ENCODE results near the gene MEX3A. TPM values are rescaled to one million over a fixed set of nuclear protein-coding genes. Genes with fewer than 3 reads are reported as not detected.
A peak's percentile ranks its signal among the peaks of the same experiment; 100 is the strongest.

The MEX3A gene
- total and polyA plus RNA-seq, 10 of the 15 experiments (the other 5 are each of a cell fraction or from before 2014, with no cell fraction given), result 0.11 to 5.1 (median 1.7) TPM

DNA sequence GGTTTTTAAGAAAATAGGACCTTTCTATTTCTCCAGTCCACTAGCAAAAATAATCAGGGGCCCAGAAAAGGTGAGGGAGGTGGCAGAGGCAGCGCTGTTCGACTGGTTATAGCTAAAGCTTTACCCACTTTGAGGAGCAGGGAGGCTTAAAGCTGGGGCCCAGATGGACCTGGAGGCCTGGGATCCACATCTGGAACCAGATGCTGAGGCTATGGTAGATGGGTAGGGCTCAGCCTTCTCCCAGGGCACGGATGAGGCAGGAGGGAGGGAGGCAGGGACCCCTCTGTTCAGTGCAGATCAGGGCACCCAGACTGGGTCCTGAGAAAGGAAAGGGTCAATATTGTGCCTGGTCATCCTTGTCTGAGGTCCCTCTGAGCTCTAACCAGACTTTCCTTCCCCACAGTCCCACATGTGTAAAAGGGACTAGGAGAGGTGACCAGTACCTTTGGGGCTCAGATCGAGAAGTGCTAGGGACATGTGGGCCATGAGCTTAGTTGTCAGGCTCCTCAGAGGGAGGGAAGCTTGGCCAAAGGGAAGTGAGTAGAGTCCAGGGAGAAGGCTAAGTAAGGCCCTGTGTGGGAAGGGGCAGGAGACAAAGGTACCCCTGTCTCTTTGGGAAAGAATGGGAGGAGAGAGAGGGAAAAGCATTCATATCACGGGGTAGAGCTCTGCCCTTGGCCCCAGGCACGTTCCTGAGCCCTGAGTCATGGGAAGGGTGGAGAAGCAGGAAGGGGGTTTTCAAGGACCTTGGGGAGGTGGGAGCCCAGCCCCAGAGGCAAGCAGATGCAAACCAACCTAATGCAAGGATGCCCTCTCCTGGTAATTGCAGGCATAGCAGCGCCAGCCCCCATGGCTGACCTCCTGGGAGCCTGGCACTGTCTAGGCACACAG, 47.7 kb upstream of the MEX3A start (continued):
- TF ChIP-seq NR2C1 (IDR thresholded peaks at IDR 0.05) (no peak), KAT2A (conservative IDR thresholded peaks at IDR 0.05; ENCODE audit: control insufficient read depth, low read depth, low read length) (no peak), RAD21 (IDR thresholded peaks at IDR 0.05; ENCODE audit: insufficient read depth, low read depth, low read length) (peak; percentile 96), GABPA (IDR thresholded peaks at IDR 0.05; ENCODE audit: low read depth) (no peak), ZNF207 (IDR thresholded peaks at IDR 0.05; ENCODE audit: borderline replicate concordance) (peak; percentile 44; the same call in 1 of the 2 replicates), JUND (IDR thresholded peaks at IDR 0.05; ENCODE audit: low read depth, low read length) (no peak), SKIL (IDR thresholded peaks at IDR 0.05; ENCODE audit: low read depth, poor library complexity, severe bottlenecking) (no peak), SUZ12 (IDR thresholded peaks at IDR 0.05; ENCODE audit: unreplicated experiment) (no peak), EED (IDR thresholded peaks at IDR 0.05; ENCODE audit: low read depth) (peak; percentile 49; the same call in 1 of the 2 replicates), MEF2A (IDR thresholded peaks at IDR 0.05; ENCODE audit: insufficient read depth, low read depth, low read length) (no peak), E4F1 (IDR thresholded peaks at IDR 0.05; ENCODE audit: borderline replicate concordance, partially characterized antibody) (no peak), NR2C2 (IDR thresholded peaks at IDR 0.05; ENCODE audit: borderline replicate concordance, control insufficient read depth, insufficient read length, low read depth) (no peak), CREB1 (IDR thresholded peaks at IDR 0.05; ENCODE audit: low read depth) (no peak), BRCA1 (IDR thresholded peaks at IDR 0.05; ENCODE audit: low read depth, low read length) (no peak), FOXM1 (IDR thresholded peaks at IDR 0.05; ENCODE audit: low read depth, low read length) (no peak), ATF3 (IDR thresholded peaks at IDR 0.05; ENCODE audit: borderline replicate concordance, extremely low read depth, low read depth, low read length) (no peak), MEF2B (IDR thresholded peaks at IDR 0.05; ENCODE audit: partially characterized antibody, poor library complexity, severe bottlenecking) (peak; percentile 40), GATAD2B (conservative IDR thresholded peaks at IDR 0.05; ENCODE audit: low read depth) (no peak), TCF3 (IDR thresholded peaks at IDR 0.05; ENCODE audit: borderline replicate concordance, insufficient read depth, low read depth, low read length) (no peak), NFIC (IDR thresholded peaks at IDR 0.05; ENCODE audit: low read depth, low read length) (no peak)
- TF ChIP-seq, protein P1, sequence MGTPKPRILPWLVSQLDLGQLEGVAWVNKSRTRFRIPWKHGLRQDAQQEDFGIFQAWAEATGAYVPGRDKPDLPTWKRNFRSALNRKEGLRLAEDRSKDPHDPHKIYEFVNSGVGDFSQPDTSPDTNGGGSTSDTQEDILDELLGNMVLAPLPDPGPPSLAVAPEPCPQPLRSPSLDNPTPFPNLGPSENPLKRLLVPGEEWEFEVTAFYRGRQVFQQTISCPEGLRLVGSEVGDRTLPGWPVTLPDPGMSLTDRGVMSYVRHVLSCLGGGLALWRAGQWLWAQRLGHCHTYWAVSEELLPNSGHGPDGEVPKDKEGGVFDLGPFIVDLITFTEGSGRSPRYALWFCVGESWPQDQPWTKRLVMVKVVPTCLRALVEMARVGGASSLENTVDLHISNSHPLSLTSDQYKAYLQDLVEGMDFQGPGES (IDR thresholded peaks at IDR 0.05), result 0 out of 2 replicates have a peak, but pooled peaks have one; percentile 36

Measured in GM12878 (cell line).